ENCODE measurements around the gene ESAM.

Gene ESAM

DNA sequence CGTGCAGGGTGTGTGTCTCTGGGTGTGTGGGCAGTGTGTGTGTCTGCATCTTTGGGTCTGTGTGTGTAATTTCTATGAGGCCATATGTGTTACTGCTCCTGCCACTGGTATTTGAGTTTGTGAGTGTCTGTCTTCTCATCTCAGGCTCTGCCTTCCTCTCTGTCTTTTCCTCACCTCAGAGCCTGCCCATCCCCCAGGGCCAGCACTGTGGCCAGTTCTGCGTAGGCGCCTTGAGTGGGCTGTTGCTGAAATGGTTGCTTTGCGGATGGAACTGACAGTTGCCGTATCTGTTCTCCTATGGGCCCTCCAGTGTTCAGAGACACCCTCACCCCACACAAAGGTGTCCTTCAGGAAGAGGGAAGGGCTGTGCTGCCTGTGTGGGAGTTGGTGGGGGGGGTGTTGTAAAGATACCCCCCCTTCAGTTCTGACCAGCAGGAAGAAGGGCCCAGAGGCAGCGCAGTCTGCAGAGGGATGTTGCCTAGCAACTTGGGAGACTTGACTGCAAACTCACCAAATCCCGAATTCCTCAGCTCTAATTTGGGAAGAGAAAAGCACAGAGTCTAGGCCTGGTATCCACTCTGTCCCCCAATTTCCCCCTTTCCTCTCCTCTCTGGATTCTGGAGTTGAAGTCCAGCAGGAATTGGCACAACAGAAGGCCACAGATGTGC, 24.3 kb downstream of the ESAM start:
- TF ChIP-seq ZNF626 (tag by site-specific recombination; IDR thresholded peaks at IDR 0.05) = no peak
- TF ChIP-seq EGR2 (tag by site-specific recombination; IDR thresholded peaks at IDR 0.05; ENCODE audit: low read depth) = peak; percentile 76
- TF ChIP-seq ZNF423 (tag by site-specific recombination; IDR thresholded peaks at IDR 0.05) = no peak
- TF ChIP-seq, protein P1, sequence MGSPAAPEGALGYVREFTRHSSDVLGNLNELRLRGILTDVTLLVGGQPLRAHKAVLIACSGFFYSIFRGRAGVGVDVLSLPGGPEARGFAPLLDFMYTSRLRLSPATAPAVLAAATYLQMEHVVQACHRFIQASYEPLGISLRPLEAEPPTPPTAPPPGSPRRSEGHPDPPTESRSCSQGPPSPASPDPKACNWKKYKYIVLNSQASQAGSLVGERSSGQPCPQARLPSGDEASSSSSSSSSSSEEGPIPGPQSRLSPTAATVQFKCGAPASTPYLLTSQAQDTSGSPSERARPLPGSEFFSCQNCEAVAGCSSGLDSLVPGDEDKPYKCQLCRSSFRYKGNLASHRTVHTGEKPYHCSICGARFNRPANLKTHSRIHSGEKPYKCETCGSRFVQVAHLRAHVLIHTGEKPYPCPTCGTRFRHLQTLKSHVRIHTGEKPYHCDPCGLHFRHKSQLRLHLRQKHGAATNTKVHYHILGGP (tag by site-specific recombination; IDR thresholded peaks at IDR 0.05) = no peak
- TF ChIP-seq ZNF670 (tag by site-specific recombination; IDR thresholded peaks at IDR 0.05; ENCODE audit: low read depth) = no peak
- peak; percentile 50; the same call in 1 of the 2 replicates for TF ChIP-seq ZFHX2 (tag by site-specific recombination; conservative IDR thresholded peaks at IDR 0.05)
- POLR2A ChIA-PET = no interaction called here

DNA sequence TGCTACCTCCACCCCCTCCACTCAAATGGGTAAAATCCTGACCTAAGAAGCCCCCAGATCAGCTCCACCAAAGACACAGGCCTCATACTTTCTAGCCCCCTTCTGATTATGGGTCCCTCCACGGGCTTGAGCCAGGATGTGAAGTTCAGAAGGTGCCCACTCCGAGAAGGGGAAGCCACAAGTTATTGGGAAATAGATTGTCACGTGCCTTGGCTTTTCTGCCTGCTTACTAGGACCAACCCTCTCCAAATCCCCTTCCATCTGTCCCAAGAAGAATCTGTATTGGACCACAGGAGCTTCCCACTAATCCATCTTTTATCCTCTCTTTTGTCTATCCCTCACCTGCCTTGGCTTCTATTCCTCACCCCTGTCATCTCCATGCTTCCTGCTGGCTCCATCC, 25.4 kb downstream of the ESAM start:
- ChIA-PET CTCF (no interaction called here), POLR2A (no interaction called here)
- Histone ChIP-seq H3K36me3 (ENCODE audit: control insufficient read depth in 2 of 2, insufficient read depth in 1 of 2, low read length in 2 of 2) (no peaks in the 10 kb centered on the region), H3K9me3 (ENCODE audit: control insufficient read depth, insufficient read depth, low read depth, low read length) (no peaks in the 10 kb centered on the region), H3K27ac (ENCODE audit: extremely low read depth, low read depth, low read length) (no peak overlapping the region), H3K4me3 (ENCODE audit: low read depth, low read length) (no peak overlapping the region), H3K4me1 (ENCODE audit: control insufficient read depth, insufficient read depth, low read length) (no peaks in the 10 kb centered on the region; the same call in 1 of the 2 replicates)
- TF ChIP-seq ZNF704 (tag by site-specific recombination; IDR thresholded peaks at IDR 0.05) (no peak), ZNF394 (tag by site-specific recombination; IDR thresholded peaks at IDR 0.05; ENCODE audit: borderline replicate concordance) (no peak), ZBTB8A (tag by site-specific recombination; IDR thresholded peaks at IDR 0.05) (no peak), ZNF404 (tag by site-specific recombination; IDR thresholded peaks at IDR 0.05) (no peak), OVOL3 (tag by site-specific recombination; IDR thresholded peaks at IDR 0.05) (no peak), ZNF645 (tag by site-specific recombination; IDR thresholded peaks at IDR 0.05) (no peak), MEIS1 (CRISPR knock-in tag; IDR thresholded peaks at IDR 0.05; ENCODE audit: borderline replicate concordance) (no peak)
- TF ChIP-seq, protein P1 (tag by site-specific recombination; IDR thresholded peaks at IDR 0.05) = no peak

More for the DNA sequence above, 24.3 kb downstream of the ESAM start:
- CTCF ChIA-PET = no interaction called here
- Histone ChIP-seq H3K27ac (ENCODE audit: extremely low read depth, low read depth, low read length) (no peak overlapping the region), H3K4me3 (ENCODE audit: low read depth, low read length) (no peak overlapping the region), H3K9me3 (ENCODE audit: control insufficient read depth, insufficient read depth, low read depth, low read length) (no peaks in the 10 kb centered on the region), H3K4me1 (ENCODE audit: control insufficient read depth, insufficient read depth, low read length) (no peaks in the 10 kb centered on the region; the same call in 1 of the 2 replicates), H3K36me3 (ENCODE audit: control insufficient read depth in 2 of 2, insufficient read depth in 1 of 2, low read length in 2 of 2) (no peaks in the 10 kb centered on the region)

DNA sequence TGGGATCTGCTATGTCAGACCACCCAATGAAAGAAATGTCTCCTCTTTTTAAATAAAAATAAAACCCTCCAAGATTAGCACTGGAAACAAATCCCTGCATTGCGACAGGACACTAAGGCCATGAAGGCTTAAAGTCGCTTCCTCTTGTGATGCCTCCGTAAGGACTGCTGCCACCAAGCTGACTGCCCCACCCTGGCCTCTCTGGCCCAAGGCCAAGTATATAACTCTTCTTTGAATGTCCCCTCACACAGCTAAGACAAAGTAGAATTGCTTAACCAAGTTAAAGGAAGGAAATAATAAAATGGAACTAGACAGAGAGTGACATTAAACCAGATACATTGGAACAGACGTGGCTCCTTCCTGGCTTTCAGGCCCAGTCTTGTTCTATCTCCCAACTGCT, 29.9 kb downstream of the ESAM start:
- CTCF ChIA-PET = interaction anchor here (0.9 kb wide), 1 partner anchor 15 kb away, joined by 3 read pairs; no protein-coding TSS in a partner anchor
- Histone ChIP-seq H3K36me3 (ENCODE audit: control insufficient read depth in 2 of 2, insufficient read depth in 1 of 2, low read length in 2 of 2) (no peaks in the 10 kb centered on the region), H3K4me1 (ENCODE audit: control insufficient read depth, insufficient read depth, low read length) (no peaks in the 10 kb centered on the region), H3K27ac (ENCODE audit: extremely low read depth, low read depth, low read length) (no peak overlapping the region), H3K4me3 (ENCODE audit: low read depth, low read length) (no peak overlapping the region), H3K9me3 (ENCODE audit: control insufficient read depth, insufficient read depth, low read depth, low read length) (no peaks in the 10 kb centered on the region)
- POLR2A ChIA-PET = no interaction called here
- TF ChIP-seq GLIS1 (tag by site-specific recombination; IDR thresholded peaks at IDR 0.05) (no peak), ZBTB1 (tag by site-specific recombination; IDR thresholded peaks at IDR 0.05) (no peak), ZNF140 (tag by site-specific recombination; IDR thresholded peaks at IDR 0.05) (no peak), ZNF596 (tag by site-specific recombination; IDR thresholded peaks at IDR 0.05) (no peak), ZSCAN16 (tag by site-specific recombination; IDR thresholded peaks at IDR 0.05) (no peak), ZNF791 (tag by site-specific recombination; IDR thresholded peaks at IDR 0.05) (no peak), ZNF366 (tag by site-specific recombination; conservative IDR thresholded peaks at IDR 0.05) (no peak), ZNF660 (tag by site-specific recombination; IDR thresholded peaks at IDR 0.05) (no peak), ZNF473 (tag by site-specific recombination; IDR thresholded peaks at IDR 0.05) (no peak)
- TF ChIP-seq, protein P2, sequence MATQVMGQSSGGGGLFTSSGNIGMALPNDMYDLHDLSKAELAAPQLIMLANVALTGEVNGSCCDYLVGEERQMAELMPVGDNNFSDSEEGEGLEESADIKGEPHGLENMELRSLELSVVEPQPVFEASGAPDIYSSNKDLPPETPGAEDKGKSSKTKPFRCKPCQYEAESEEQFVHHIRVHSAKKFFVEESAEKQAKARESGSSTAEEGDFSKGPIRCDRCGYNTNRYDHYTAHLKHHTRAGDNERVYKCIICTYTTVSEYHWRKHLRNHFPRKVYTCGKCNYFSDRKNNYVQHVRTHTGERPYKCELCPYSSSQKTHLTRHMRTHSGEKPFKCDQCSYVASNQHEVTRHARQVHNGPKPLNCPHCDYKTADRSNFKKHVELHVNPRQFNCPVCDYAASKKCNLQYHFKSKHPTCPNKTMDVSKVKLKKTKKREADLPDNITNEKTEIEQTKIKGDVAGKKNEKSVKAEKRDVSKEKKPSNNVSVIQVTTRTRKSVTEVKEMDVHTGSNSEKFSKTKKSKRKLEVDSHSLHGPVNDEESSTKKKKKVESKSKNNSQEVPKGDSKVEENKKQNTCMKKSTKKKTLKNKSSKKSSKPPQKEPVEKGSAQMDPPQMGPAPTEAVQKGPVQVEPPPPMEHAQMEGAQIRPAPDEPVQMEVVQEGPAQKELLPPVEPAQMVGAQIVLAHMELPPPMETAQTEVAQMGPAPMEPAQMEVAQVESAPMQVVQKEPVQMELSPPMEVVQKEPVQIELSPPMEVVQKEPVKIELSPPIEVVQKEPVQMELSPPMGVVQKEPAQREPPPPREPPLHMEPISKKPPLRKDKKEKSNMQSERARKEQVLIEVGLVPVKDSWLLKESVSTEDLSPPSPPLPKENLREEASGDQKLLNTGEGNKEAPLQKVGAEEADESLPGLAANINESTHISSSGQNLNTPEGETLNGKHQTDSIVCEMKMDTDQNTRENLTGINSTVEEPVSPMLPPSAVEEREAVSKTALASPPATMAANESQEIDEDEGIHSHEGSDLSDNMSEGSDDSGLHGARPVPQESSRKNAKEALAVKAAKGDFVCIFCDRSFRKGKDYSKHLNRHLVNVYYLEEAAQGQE (tag by site-specific recombination; IDR thresholded peaks at IDR 0.05) = no peak
